ENCODE results near the gene ZSCAN5C.
"Not testable (repeated sequence)": the region's sequence is repeated elsewhere in the genome, so short reads cannot be mapped to it uniquely, and the experiment has no call there.

- TF ChIP-seq, protein P1, sequence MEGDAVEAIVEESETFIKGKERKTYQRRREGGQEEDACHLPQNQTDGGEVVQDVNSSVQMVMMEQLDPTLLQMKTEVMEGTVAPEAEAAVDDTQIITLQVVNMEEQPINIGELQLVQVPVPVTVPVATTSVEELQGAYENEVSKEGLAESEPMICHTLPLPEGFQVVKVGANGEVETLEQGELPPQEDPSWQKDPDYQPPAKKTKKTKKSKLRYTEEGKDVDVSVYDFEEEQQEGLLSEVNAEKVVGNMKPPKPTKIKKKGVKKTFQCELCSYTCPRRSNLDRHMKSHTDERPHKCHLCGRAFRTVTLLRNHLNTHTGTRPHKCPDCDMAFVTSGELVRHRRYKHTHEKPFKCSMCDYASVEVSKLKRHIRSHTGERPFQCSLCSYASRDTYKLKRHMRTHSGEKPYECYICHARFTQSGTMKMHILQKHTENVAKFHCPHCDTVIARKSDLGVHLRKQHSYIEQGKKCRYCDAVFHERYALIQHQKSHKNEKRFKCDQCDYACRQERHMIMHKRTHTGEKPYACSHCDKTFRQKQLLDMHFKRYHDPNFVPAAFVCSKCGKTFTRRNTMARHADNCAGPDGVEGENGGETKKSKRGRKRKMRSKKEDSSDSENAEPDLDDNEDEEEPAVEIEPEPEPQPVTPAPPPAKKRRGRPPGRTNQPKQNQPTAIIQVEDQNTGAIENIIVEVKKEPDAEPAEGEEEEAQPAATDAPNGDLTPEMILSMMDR (IDR thresholded peaks at IDR 0.05) = not testable (repeated sequence)
- TF ChIP-seq POLR2A (IDR thresholded peaks at IDR 0.05) = not testable (repeated sequence)
Observed at GRCh38 chr19:56197646-56198045, 4.4 kb upstream of the ZSCAN5C start, which contains the start of gene ZSCAN5B.
